DMS 273 (cell line): Measurements from ENCODE around the gene ITGAL.
"Not testable (repeated sequence)": the region's sequence is repeated elsewhere in the genome, so short reads cannot be mapped to it uniquely, and the experiment has no call there.

Experiments
- DNase-seq: peaks from one replicate; lab custom pipeline; 2025; ENCODE audit not compliant: unreplicated experiment; lab: John Stamatoyannopoulos, UW

ITGAL gene

GRCh38 chr16:30525844-30526136, 53.2 kb downstream of the ITGAL start:
- DNase-seq, result no peak

- DNase-seq, result peak; percentile 83
Observed at GRCh38 chr16:30526137-30526822, 53.7 kb downstream of the ITGAL start, which contains the start of gene ZNF768. ZNF768 (minus strand) TSS chr16:30526566; CDS start chr16:30526413, 153 bp downstream.

GRCh38 chr16:30526823-30527634, 54.5 kb downstream of the ITGAL start:
- DNase-seq, result peak; percentile 100

GRCh38 chr16:30527635-30528178, 55.2 kb downstream of the ITGAL start:
- DNase-seq, result no peak

GRCh38 chr16:30528799-30529457, 56.4 kb downstream of the ITGAL start:
- DNase-seq, result no peak

GRCh38 chr16:30530163-30531037, 57.9 kb downstream of the ITGAL start:
- DNase-seq, result no peak

GRCh38 chr16:30532285-30533145, 60.0 kb downstream of the ITGAL start:
- no peak for DNase-seq

- DNase-seq, result no peak
Observed at GRCh38 chr16:30533146-30533522, 60.6 kb downstream of the ITGAL start.

- no peak for DNase-seq
Observed at GRCh38 chr16:30533748-30534367, 61.3 kb downstream of the ITGAL start.

GRCh38 chr16:30534368-30535105, 62.0 kb downstream of the ITGAL start, which contains the start of gene ZNF747:
ZNF747 (minus strand) TSS chr16:30534858; CDS start chr16:30534679, 179 bp downstream.
- peak; percentile 93 for DNase-seq

GRCh38 chr16:30535106-30535776, 62.7 kb downstream of the ITGAL start:
- DNase-seq, result no peak

GRCh38 chr16:30535777-30536190, 63.2 kb downstream of the ITGAL start:
- peak; percentile 60 for DNase-seq

- DNase-seq, result not testable (repeated sequence)
Observed at GRCh38 chr16:30536391-30537024, 64.0 kb downstream of the ITGAL start.

GRCh38 chr16:30539000-30539964, 66.7 kb downstream of the ITGAL start:
- DNase-seq, result no peak

GRCh38 chr16:30539986-30540526, 67.5 kb downstream of the ITGAL start:
- not testable (repeated sequence) for DNase-seq

- not testable (repeated sequence) for DNase-seq
Observed at GRCh38 chr16:30540916-30541464, 68.4 kb downstream of the ITGAL start.
